ENCODE measurements around the gene TXLNA.

TXLNA gene

GRCh38 chr1:32178380-32179192 lies 889 bp upstream of the TXLNA start:
- no peak for TF ChIP-seq CTCF (IDR thresholded peaks at IDR 0.05; ENCODE audit: low read length, missing control alignments)
- no peak overlapping the region for H3K4me3 ChIP-seq (replicated peaks; ENCODE audit: low read depth, low read length)
- no peak for DNase-seq (ENCODE audit: low read depth)

GRCh38 chr1:32179193-32179442 lies 357 bp upstream of the TXLNA start:
- TF ChIP-seq CTCF (IDR thresholded peaks at IDR 0.05; ENCODE audit: low read length, missing control alignments): no peak
- H3K4me3 ChIP-seq (replicated peaks; ENCODE audit: low read depth, low read length): peak overlapping the region; percentile 77
- DNase-seq (ENCODE audit: low read depth): no peak

- peak; percentile 60 for DNase-seq (ENCODE audit: low read depth)
- no peak for TF ChIP-seq CTCF (IDR thresholded peaks at IDR 0.05; ENCODE audit: low read length, missing control alignments)
- peak overlapping the region; percentile 77 for H3K4me3 ChIP-seq (replicated peaks; ENCODE audit: low read depth, low read length)
Measured at GRCh38 chr1:32180186-32181060, 948 bp downstream of the TXLNA start.

GRCh38 chr1:32181065-32181464 lies 1.6 kb downstream of the TXLNA start:
- no peak for DNase-seq (ENCODE audit: low read depth)
- no peak for TF ChIP-seq CTCF (IDR thresholded peaks at IDR 0.05; ENCODE audit: low read length, missing control alignments)
- H3K4me3 ChIP-seq (replicated peaks; ENCODE audit: low read depth, low read length): peak overlapping the region; percentile 77

GRCh38 chr1:32181563-32181962 lies 2.1 kb downstream of the TXLNA start:
- TF ChIP-seq CTCF (IDR thresholded peaks at IDR 0.05; ENCODE audit: low read length, missing control alignments): no peak
- H3K4me3 ChIP-seq (replicated peaks; ENCODE audit: low read depth, low read length): peak overlapping the region; percentile 77
- no peak for DNase-seq (ENCODE audit: low read depth)

- no peak for DNase-seq (ENCODE audit: low read depth)
Measured at GRCh38 chr1:32182060-32182459, 2.6 kb downstream of the TXLNA start.

More at GRCh38 chr1:32182060-32182459, 2.6 kb downstream of the TXLNA start:
- H3K4me3 ChIP-seq (replicated peaks; ENCODE audit: low read depth, low read length): peak overlapping the region; percentile 77
- TF ChIP-seq CTCF (IDR thresholded peaks at IDR 0.05; ENCODE audit: low read length, missing control alignments): no peak

All from fibroblast of pulmonary artery (primary cell).